Natural killer cell (primary cell): ENCODE measurements around the gene HERPUD2. TPM values are rescaled to one million over a fixed set of nuclear protein-coding genes. Genes with fewer than 3 reads are reported as not detected.
A peak's percentile ranks its signal among the peaks of the same experiment; 100 is the strongest.
"Not testable (repeated sequence)": the region's sequence is repeated elsewhere in the genome, so short reads cannot be mapped to it uniquely, and the experiment has no call there.

Experiments used
- ATAC-seq, 3 donors: fragments of 150-1000 bp in 2 of 3; fragments of 200-7000 bp in 1 of 3; cut with Tn5 transposase; 1 replicate in 1 of 3; 2 replicates in 2 of 3; pipeline ENCODE4 v1.10.0; 2021; ENCODE audit warnings: mild to moderate bottlenecking in 2 of 3, moderate library complexity in 2 of 3
- DNase-seq, 2 donors: peaks; one replicate each; pipeline versions ENCODE4 v3.0.0 to v3.0.0-alpha.2; 2013 to 2021; ENCODE audit warnings: mixed read lengths in 1 of 2
- H3K27ac ChIP-seq: one replicate; pipeline ENCODE4 v1.5.1; 2013; ENCODE audit warnings: mild to moderate bottlenecking, low read length
- H3K27me3 ChIP-seq: one replicate; pipeline ENCODE4 v1.6.1; 2013; ENCODE audit warnings: low read length; ENCODE audit not compliant: control insufficient read depth, insufficient read depth
- H3K36me3 ChIP-seq: one replicate; pipeline ENCODE4 v1.6.1; 2013; ENCODE audit warnings: low read length; ENCODE audit not compliant: control insufficient read depth, insufficient read depth
- H3K4me1 ChIP-seq: one replicate; pipeline ENCODE4 v1.6.1; 2013; ENCODE audit warnings: low read length; ENCODE audit not compliant: control insufficient read depth, insufficient read depth
- H3K4me3 ChIP-seq: one replicate; pipeline ENCODE4 v1.5.1; 2013; ENCODE audit warnings: low read length
- H3K9me3 ChIP-seq: one replicate; pipeline ENCODE4 v1.6.1; 2013; ENCODE audit warnings: low read length; ENCODE audit not compliant: control insufficient read depth, insufficient read depth
- H3K27ac Mint-ChIP-seq, 2 donors: one replicate each; pipeline ENCODE4 v1.8.0; 2022; ENCODE audit warnings: mild to moderate bottlenecking in 2 of 2, mixed read lengths in 2 of 2, moderate library complexity in 1 of 2
- H3K27me3 Mint-ChIP-seq, 2 donors: one replicate each; pipeline ENCODE4 v1.8.0; 2022; ENCODE audit warnings: low read depth in 2 of 2, mixed read lengths in 2 of 2
- H3K36me3 Mint-ChIP-seq: one replicate; pipeline ENCODE4 v1.8.0; 2022; ENCODE audit warnings: mixed read lengths
- H3K4me1 Mint-ChIP-seq, 2 donors: one replicate each; pipeline ENCODE4 v1.8.0; 2022; ENCODE audit warnings: mixed read lengths in 2 of 2
- H3K4me3 Mint-ChIP-seq: one replicate; pipeline ENCODE4 v1.8.0; 2022; ENCODE audit warnings: mild to moderate bottlenecking, moderate library complexity, mixed read lengths
- H3K9me3 Mint-ChIP-seq, 2 donors: one replicate each; pipeline ENCODE4 v1.8.0; 2022; ENCODE audit warnings: mixed read lengths in 2 of 2
- CTCF ChIP-seq: fragments of 200-600 bp; IDR thresholded peaks from one replicate; pipeline ENCODE4 v1.8.0; 2022; ENCODE audit warnings: antibody characterized with exemption
- WGBS: methylation state at CpG from one replicate; pipeline ENCODE4 v1.1.7; 2013; ENCODE audit warnings: missing lambda C conversion rate; ENCODE audit not compliant: insufficient coverage; 5-methylcytosine and 5-hydroxymethylcytosine counted together
- intact Hi-C: fragments of 100-400 bp; cut with micrococcal nuclease; formaldehyde crosslinking; loops from one replicate; pipeline ENCODE4 v1.14.2; 2022
- total RNA-seq, 4 donors: library from RNA; stranded (reverse); fragments of 120-200 nt in 1 of 4; gene quantifications; one replicate each; pipeline versions ENCODE4 v1.2.3 to v1.2.4, GENCODE V29; 2013 to 2022

Gene HERPUD2
- total RNA-seq, 3 donors from 2014 or later (not counting 1 experiment from before 2014, with no cell fraction given), result 103 to 112 (median 111) TPM

DNA sequence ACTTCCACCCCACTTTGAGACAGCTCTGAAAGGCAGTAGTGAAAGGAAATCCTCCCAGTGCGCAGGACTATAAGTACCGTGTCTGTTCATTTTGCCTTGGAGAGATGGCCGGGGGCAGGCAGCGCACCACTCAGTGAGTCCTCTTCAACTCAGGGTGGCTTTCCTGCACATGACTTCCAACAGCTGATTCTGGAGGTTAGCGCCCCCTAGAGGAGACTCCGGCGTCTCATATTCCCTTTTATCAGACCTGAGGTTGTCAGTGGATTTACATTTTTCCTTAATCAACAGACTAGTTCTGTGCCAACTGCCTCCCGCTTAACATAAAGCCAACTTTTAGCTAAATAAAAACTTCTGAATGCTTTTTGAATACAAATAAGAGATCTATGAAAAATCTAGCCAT is 101.0 kb downstream of the HERPUD2 start:
- Histone ChIP-seq H3K27me3 (no peaks in the 10 kb centered on the region), H3K9me3 (no peaks in the 10 kb centered on the region), H3K36me3 (no peaks in the 10 kb centered on the region), H3K4me3 (no peak overlapping the region), H3K4me1 (no peaks in the 10 kb centered on the region), H3K27ac (no peak overlapping the region)
- peak in 1 of 2 donors; percentile 23 for DNase-seq
- Mint-ChIP-seq H3K9me3 (no peaks in the 10 kb centered on the region), H3K4me3 (no peak overlapping the region), H3K27me3 (peaks cover 0 to 3% of the 10 kb centered on the region in 2 donors), H3K36me3 (no peaks in the 10 kb centered on the region), H3K4me1 (no peaks in the 10 kb centered on the region), H3K27ac (no peak overlapping the region)
- 87% methylated on average over 8 of the region's 8 CpGs for WGBS
- ATAC-seq, result no peak
- intact Hi-C loops, result no loop called here
- no peak for TF ChIP-seq CTCF

DNA sequence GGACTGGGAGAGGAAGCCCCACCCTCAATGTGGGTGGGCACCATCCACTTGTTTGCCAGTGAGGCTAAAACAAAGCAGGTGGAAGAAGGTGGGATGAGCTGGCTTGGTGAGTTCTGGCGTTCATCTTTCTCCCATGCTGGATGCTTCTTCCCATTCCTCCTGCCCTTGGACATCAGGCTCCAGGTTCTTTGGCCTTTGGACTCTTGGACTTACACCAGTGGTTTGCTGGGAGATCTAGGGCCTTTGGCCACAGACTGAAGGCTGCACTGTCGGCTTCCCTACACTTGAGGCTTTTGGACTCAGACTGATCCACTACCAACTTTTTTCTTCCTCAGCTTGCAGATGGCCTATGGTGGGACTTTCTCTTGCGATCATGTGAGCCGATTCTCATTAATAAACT is 106.3 kb downstream of the HERPUD2 start:
- DNase-seq (no peak), ATAC-seq (no peak)
- H3K4me3 Mint-ChIP-seq, result no peak overlapping the region
- no peaks in the 10 kb centered on the region for H3K9me3 ChIP-seq
- no peaks in the 10 kb centered on the region for H3K4me1 Mint-ChIP-seq
- TF ChIP-seq CTCF, result no peak
- H3K27ac ChIP-seq, result no peak overlapping the region
- intact Hi-C loops, result no loop called here
- H3K4me3 ChIP-seq, result no peak overlapping the region
- H3K36me3 Mint-ChIP-seq, result no peaks in the 10 kb centered on the region
- no peaks in the 10 kb centered on the region for H3K36me3 ChIP-seq
- no peaks in the 10 kb centered on the region for H3K4me1 ChIP-seq
- 94% methylated on average over 4 of the region's 4 CpGs for WGBS
- no peak overlapping the region for H3K27ac Mint-ChIP-seq
- H3K27me3 Mint-ChIP-seq, result peaks cover 9% of the 10 kb centered on the region in 2 donors
- no peaks in the 10 kb centered on the region for H3K27me3 ChIP-seq
- H3K9me3 Mint-ChIP-seq, result no peaks in the 10 kb centered on the region

GRCh38 chr7:35584990-35585389 is 109.9 kb downstream of the HERPUD2 start:
- H3K9me3 ChIP-seq, result no peaks in the 10 kb centered on the region
- H3K36me3 Mint-ChIP-seq, result no peaks in the 10 kb centered on the region
- no peak for ATAC-seq
- intact Hi-C loops, result no loop called here
- no peaks in the 10 kb centered on the region for H3K36me3 ChIP-seq
- peaks cover 9 to 11% of the 10 kb centered on the region in 2 donors for H3K27me3 Mint-ChIP-seq
- H3K4me1 Mint-ChIP-seq, result no peaks in the 10 kb centered on the region
- no peaks in the 10 kb centered on the region for H3K4me1 ChIP-seq
- no peak for DNase-seq
- TF ChIP-seq CTCF, result no peak
- 92% methylated on average over 2 of the region's 2 CpGs for WGBS
- H3K4me3 ChIP-seq, result no peak overlapping the region
- no peak overlapping the region for H3K27ac Mint-ChIP-seq
- H3K27me3 ChIP-seq, result no peaks in the 10 kb centered on the region
- H3K9me3 Mint-ChIP-seq, result no peaks in the 10 kb centered on the region
- no peak overlapping the region for H3K4me3 Mint-ChIP-seq
- H3K27ac ChIP-seq, result no peak overlapping the region

GRCh38 chr7:35584533-35584932 is 110.4 kb downstream of the HERPUD2 start:
- H3K4me3 ChIP-seq, H3K27ac Mint-ChIP-seq, H3K27ac ChIP-seq, H3K27me3 ChIP-seq, H3K9me3 Mint-ChIP-seq, H3K4me3 Mint-ChIP-seq, DNase-seq, H3K4me1 ChIP-seq, H3K36me3 ChIP-seq, H3K36me3 Mint-ChIP-seq, H3K9me3 ChIP-seq, H3K4me1 Mint-ChIP-seq, intact Hi-C loops, ATAC-seq: not testable (repeated sequence)
- 80% methylated on average over 3 of the region's 3 CpGs for WGBS
- peaks cover 7 to 11% of the 10 kb centered on the region in 2 donors for H3K27me3 Mint-ChIP-seq

Other genes with a start within 250 kb of the HERPUD2 start
- 100 to 1,000 TPM; 367 to 422 (median 383) TPM for gene SEPTIN7, start 105.9 kb upstream of the HERPUD2 start, total RNA-seq